Lower leg skin (tissue), 4 donors: ENCODE measurements around the gene PTPRCAP. TPM values are rescaled to one million over a fixed set of nuclear protein-coding genes. Genes with fewer than 3 reads are reported as not detected.

Experiments
- DNase-seq, 2 donors: peaks; one replicate each; pipeline ENCODE4 v3.0.0-alpha.2; 2019; ENCODE audit warnings: low spot score in 2 of 2
- H3K4me3 ChIP-seq: fragments of 200-600 bp; sonication (generic); 2 replicates; pipeline ENCODE4 v1.5.1; 2017; ENCODE audit warnings: mild to moderate bottlenecking, low read depth; ENCODE audit not compliant: poor library complexity, severe bottlenecking
- POLR2A ChIP-seq, 2 donors: fragments of 450-650 bp; IDR thresholded peaks; one replicate each; pipeline ENCODE4 v1.6.1; 2016 to 2017; ENCODE audit warnings: antibody characterized with exemption in 2 of 2, mild to moderate bottlenecking in 1 of 2, moderate library complexity in 1 of 2
- WGBS, 2 donors: methylation state at CpG; one replicate each; pipeline ENCODE4 v1.1.5; 2018; 5-methylcytosine and 5-hydroxymethylcytosine counted together
- intact Hi-C: fragments of 100-400 bp; cut with DNase I; formaldehyde crosslinking; loops from one replicate; pipeline ENCODE4 v1.15.0; 2023; ENCODE audit warnings: low total_unique reads
- total RNA-seq, 4 donors: library from RNA; depleted of rRNA; stranded (reverse); fragments of >200 nt; gene quantifications; one replicate each; pipeline ENCODE4 v1.1.0, GENCODE V29; 2016
- TF ChIP-seq, protein P1 (sequence below), 3 donors: fragments of 450-650 bp; IDR thresholded peaks; one replicate each; pipeline ENCODE4 v1.5.1; 2016; ENCODE audit warnings: antibody characterized with exemption in 3 of 3, mild to moderate bottlenecking in 3 of 3, moderate library complexity in 2 of 3

Gene PTPRCAP
- total RNA-seq, 4 donors from 2014 or later: 1.6 to 2.9 (median 2.1) TPM

GRCh38 chr11:67412495-67413179 is 24.8 kb downstream of the PTPRCAP start:
- DNase-seq: no peak
- TF ChIP-seq, protein P1, sequence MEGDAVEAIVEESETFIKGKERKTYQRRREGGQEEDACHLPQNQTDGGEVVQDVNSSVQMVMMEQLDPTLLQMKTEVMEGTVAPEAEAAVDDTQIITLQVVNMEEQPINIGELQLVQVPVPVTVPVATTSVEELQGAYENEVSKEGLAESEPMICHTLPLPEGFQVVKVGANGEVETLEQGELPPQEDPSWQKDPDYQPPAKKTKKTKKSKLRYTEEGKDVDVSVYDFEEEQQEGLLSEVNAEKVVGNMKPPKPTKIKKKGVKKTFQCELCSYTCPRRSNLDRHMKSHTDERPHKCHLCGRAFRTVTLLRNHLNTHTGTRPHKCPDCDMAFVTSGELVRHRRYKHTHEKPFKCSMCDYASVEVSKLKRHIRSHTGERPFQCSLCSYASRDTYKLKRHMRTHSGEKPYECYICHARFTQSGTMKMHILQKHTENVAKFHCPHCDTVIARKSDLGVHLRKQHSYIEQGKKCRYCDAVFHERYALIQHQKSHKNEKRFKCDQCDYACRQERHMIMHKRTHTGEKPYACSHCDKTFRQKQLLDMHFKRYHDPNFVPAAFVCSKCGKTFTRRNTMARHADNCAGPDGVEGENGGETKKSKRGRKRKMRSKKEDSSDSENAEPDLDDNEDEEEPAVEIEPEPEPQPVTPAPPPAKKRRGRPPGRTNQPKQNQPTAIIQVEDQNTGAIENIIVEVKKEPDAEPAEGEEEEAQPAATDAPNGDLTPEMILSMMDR (IDR thresholded peaks at IDR 0.05): no peak
- no peak for TF ChIP-seq POLR2A (IDR thresholded peaks at IDR 0.05)
- no peak overlapping the region for H3K4me3 ChIP-seq
- intact Hi-C loops: no loop called here
- 67 to 72% methylated on average over 9 of the region's 9 CpGs for WGBS, 2 donors

DNA sequence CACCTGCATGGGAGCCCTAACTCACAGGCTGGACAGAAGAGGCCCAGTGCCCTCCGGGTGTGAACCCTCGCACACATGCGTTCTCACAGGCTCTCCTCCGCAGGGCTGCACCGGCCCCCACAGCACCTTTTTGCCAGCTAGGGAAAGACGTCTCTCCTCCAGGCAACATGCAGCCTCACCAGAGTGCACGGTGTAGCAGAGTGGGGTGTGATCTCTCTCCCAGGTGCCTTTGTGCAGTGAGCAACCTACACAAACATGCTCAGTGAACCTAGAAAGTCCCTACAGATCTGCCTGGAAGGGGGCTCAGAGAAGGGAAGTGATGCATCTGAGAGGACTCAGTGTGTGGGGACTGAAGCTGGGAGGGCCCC is 25.7 kb downstream of the PTPRCAP start:
- H3K4me3 ChIP-seq: no peak overlapping the region
- intact Hi-C loops: no loop called here
- WGBS, 2 donors: 55 to 66% methylated on average over 7 of the region's 7 CpGs
- no peak for DNase-seq
- TF ChIP-seq POLR2A (IDR thresholded peaks at IDR 0.05): no peak
- TF ChIP-seq, protein P1 (IDR thresholded peaks at IDR 0.05): no peak

DNA sequence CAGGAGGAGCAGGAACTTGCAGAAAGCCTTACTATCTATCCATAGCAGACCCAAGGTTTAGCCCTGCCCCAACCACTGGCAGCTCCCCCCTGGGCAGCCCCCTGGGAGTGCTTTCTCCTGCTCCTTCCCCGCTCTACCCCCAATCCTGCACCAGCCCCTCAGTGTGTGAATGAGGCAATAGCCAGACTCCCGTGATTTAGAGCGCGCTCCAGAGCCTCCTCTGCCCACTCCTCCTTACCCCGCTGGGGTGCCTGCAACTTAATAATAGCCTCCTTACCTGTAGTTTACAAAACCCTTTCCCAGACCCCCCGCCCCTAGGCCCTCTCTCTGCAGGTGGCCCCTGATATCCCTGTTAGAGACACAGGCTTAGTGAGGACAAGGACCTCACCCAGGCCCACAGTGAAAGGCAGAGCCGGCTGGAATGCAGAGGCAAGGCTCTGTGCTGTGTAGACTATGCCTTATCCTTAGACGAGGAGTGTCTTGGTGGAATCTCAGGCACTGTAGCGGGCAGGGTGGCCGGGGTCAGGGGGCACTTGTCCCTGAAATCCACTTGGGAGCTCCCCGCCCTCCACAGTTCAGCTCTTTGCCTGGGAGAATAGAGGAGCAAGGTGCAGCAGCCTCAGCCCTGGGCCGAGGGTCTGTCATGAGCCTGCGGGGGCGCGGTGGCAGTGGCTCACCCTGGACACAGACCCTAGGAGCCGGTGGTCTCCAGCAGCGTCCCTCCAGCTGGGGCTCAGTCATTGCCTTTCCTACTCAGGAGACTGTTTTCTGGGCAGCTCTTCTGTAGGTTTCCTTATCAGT is 26.3 kb downstream of the PTPRCAP start:
- intact Hi-C loops: no loop called here
- no peak for TF ChIP-seq POLR2A (IDR thresholded peaks at IDR 0.05)
- TF ChIP-seq, protein P1 (IDR thresholded peaks at IDR 0.05): no peak
- DNase-seq: no peak
- H3K4me3 ChIP-seq: no peak overlapping the region
- 81 to 85% methylated on average over 17 of the region's 17 CpGs for WGBS, 2 donors

- no peak for DNase-seq
- intact Hi-C loops: no loop called here
- TF ChIP-seq POLR2A (IDR thresholded peaks at IDR 0.05): no peak
- TF ChIP-seq, protein P1 (IDR thresholded peaks at IDR 0.05): no peak
- WGBS, 2 donors: 64 to 70% methylated on average over 10 to 15 of the region's 15 CpGs
- no peak overlapping the region for H3K4me3 ChIP-seq
Observed at GRCh38 chr11:67410369-67410831, 27.1 kb downstream of the PTPRCAP start.

GRCh38 chr11:67409781-67410368 is 27.6 kb downstream of the PTPRCAP start:
- intact Hi-C loops: no loop called here
- 28 to 35% methylated on average over 8 to 13 of the region's 13 CpGs for WGBS, 2 donors
- no peak for DNase-seq
- H3K4me3 ChIP-seq: no peak overlapping the region
- TF ChIP-seq, protein P1 (IDR thresholded peaks at IDR 0.05): no peak
- TF ChIP-seq POLR2A (IDR thresholded peaks at IDR 0.05): no peak
